Type B pancreatic cell (in vitro differentiated cells): ENCODE measurements around the gene ACOXL. TPM values are rescaled to one million over a fixed set of nuclear protein-coding genes. Genes with fewer than 3 reads are reported as not detected.

Experiments used
- DNase-seq: peaks from one replicate; pipeline ENCODE4 v3.0.0; 2021; ENCODE audit warnings: mixed read lengths; ENCODE audit not compliant: unreplicated experiment; ENCODE audit errors: extremely low spot score
- H3K27ac Mint-ChIP-seq: 2 replicates; pipeline ENCODE4 v1.8.0; 2021; ENCODE audit warnings: mild to moderate bottlenecking, mixed read lengths
- H3K27me3 Mint-ChIP-seq: 2 replicates; pipeline ENCODE4 v1.8.0; 2021; ENCODE audit warnings: mixed read lengths
- H3K36me3 Mint-ChIP-seq: 2 replicates; pipeline ENCODE4 v1.8.0; 2021; ENCODE audit warnings: mixed read lengths
- H3K4me1 Mint-ChIP-seq: one replicate; pipeline ENCODE4 v1.8.0; 2021; ENCODE audit warnings: mixed read lengths; ENCODE audit not compliant: unreplicated experiment
- H3K4me3 Mint-ChIP-seq: 2 replicates; pipeline ENCODE4 v1.8.0; 2021; ENCODE audit warnings: mild to moderate bottlenecking, mixed read lengths
- H3K9me3 Mint-ChIP-seq: 2 replicates; pipeline ENCODE4 v1.8.0; 2021; ENCODE audit warnings: mixed read lengths
- total RNA-seq: library from RNA; stranded (reverse); gene quantifications from 2 replicates; pipeline ENCODE4 v1.2.1, GENCODE V29; 2021; ENCODE audit warnings: low replicate concordance
- TF ChIP-seq, protein P1 (sequence below): fragments of 200-600 bp; sonication (generic); conservative IDR thresholded peaks from 2 replicates; pipeline ENCODE4 v1.5.0; 2021; ENCODE audit warnings: antibody characterized with exemption, mild to moderate bottlenecking

The ACOXL gene
- total RNA-seq, 1 donor from 2014 or later = 1.4 TPM

DNA sequence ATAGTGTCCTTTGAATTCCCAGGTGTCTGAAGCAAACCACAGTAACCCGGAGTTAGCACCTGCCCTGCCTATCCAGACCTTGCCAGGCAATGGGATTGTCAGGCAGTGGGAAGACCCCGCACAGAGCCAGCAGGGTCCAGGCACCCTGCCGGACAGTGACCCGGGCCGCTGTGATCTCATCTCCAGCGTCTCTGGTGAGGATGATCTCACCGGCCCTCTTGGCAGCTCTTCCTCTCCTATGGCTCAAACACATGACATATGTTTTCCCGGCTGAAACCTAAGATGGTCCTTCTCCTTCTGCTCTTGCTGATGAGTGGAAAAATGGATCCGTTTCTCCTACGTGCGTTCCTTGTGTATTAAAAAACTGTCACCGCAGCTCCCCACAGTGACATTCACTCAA lies 75.1 kb downstream of the ACOXL start:
- no peak for DNase-seq
- no peak overlapping the region for H3K27ac Mint-ChIP-seq
- H3K9me3 Mint-ChIP-seq = peaks cover 6% of the 10 kb centered on the region
- TF ChIP-seq, protein P1, sequence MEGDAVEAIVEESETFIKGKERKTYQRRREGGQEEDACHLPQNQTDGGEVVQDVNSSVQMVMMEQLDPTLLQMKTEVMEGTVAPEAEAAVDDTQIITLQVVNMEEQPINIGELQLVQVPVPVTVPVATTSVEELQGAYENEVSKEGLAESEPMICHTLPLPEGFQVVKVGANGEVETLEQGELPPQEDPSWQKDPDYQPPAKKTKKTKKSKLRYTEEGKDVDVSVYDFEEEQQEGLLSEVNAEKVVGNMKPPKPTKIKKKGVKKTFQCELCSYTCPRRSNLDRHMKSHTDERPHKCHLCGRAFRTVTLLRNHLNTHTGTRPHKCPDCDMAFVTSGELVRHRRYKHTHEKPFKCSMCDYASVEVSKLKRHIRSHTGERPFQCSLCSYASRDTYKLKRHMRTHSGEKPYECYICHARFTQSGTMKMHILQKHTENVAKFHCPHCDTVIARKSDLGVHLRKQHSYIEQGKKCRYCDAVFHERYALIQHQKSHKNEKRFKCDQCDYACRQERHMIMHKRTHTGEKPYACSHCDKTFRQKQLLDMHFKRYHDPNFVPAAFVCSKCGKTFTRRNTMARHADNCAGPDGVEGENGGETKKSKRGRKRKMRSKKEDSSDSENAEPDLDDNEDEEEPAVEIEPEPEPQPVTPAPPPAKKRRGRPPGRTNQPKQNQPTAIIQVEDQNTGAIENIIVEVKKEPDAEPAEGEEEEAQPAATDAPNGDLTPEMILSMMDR = no peak
- peaks cover 11% of the 10 kb centered on the region for H3K27me3 Mint-ChIP-seq
- peaks cover 5% of the 10 kb centered on the region for H3K36me3 Mint-ChIP-seq
- peaks cover 4% of the 10 kb centered on the region for H3K4me1 Mint-ChIP-seq
- no peak overlapping the region for H3K4me3 Mint-ChIP-seq

DNA sequence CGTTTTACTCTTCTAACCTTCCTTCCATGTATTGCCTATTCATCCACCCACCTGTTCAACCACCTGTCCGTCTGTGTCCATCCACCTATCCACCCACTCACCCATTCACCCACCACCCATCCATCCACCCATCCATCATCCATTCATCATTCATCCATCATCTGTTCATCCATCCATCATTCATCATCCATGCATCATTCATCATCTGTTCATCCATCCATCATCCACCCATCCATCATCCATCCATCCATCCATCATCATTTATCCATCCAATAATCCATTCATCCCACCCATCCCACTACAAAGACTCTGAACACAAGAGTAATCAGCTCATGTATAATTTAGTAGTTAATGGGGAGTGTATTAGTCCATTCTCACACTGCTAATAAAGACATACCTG lies 78.0 kb downstream of the ACOXL start:
- Mint-ChIP-seq H3K27me3 (peaks cover 8% of the 10 kb centered on the region), H3K9me3 (no peaks in the 10 kb centered on the region), H3K27ac (no peak overlapping the region), H3K4me3 (no peak overlapping the region), H3K36me3 (no peaks in the 10 kb centered on the region), H3K4me1 (peaks cover 4% of the 10 kb centered on the region)
- TF ChIP-seq, protein P1 = no peak
- no peak for DNase-seq

DNA sequence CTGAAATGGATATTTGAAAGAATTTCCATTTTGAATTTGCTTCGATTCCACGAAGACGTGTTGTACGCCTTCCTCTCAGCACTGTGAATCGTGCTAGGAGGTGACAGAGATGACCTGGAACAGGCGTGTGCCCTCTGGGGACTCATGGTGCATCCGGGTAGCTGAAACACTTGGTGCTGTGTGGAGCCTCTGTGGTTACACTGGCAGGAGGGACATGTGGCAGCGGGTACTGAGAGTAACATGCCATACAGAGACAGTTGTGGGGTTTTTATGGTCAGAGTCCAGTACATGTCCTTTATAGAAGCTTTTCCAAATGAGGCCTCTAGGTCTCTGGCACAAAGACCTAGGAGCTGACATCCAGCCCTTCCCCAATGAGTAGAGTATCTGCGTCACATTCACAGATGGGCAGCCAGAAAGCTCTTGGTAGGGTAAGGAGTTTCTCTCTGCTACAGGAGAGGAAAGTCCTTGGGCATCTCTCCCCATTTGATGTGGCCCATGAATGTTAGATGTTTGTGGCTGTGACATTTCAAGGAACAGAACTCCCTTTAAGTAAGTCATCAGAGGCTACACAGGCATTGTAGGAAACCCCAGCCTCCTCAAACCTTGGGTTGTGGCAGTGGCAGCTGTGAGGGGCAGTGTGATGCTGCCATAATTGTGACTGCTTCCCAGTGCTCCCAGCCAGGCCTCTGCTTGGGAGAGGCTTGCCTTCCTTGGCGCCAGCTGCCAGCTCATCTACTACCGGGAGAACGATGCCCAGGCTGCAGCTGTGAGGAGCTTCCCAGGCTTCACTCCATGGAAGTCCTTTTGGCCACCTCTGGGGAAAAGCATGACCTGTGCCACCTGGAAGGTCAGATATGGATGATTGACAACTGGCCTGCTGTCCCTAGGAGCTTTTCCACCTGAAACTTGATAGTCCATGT lies 80.6 kb downstream of the ACOXL start:
- Mint-ChIP-seq H3K27ac (no peak overlapping the region), H3K9me3 (no peaks in the 10 kb centered on the region), H3K4me1 (no peaks in the 10 kb centered on the region), H3K36me3 (no peaks in the 10 kb centered on the region), H3K4me3 (no peak overlapping the region), H3K27me3 (peaks cover 10% of the 10 kb centered on the region)
- TF ChIP-seq, protein P1 = no peak
- no peak for DNase-seq

DNA sequence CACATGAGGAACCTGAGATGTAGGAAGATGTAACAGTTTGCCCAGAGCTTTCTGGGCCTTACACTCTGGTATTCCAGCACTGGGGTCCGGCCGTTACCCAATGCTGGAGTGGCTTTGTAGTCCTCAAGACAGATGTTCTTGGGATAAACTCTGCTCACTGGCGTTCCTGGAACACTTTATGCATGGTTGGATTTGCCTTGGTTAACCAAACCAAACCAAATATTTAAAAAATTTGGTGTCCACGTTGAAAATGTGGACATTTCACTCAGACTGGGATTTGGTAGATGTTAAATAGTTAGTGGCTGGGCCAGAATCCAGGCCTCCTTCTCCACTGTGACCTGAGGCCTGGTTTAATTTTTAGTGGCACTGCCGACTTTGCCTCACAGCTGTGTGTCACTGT lies 81.5 kb downstream of the ACOXL start:
- no peak for DNase-seq
- peaks cover under 1% of the 10 kb centered on the region for H3K36me3 Mint-ChIP-seq
- no peak overlapping the region for H3K27ac Mint-ChIP-seq
- TF ChIP-seq, protein P1 = no peak
- H3K9me3 Mint-ChIP-seq = no peaks in the 10 kb centered on the region
- H3K4me1 Mint-ChIP-seq = no peaks in the 10 kb centered on the region
- H3K27me3 Mint-ChIP-seq = peaks cover 12% of the 10 kb centered on the region
- H3K4me3 Mint-ChIP-seq = no peak overlapping the region

DNA sequence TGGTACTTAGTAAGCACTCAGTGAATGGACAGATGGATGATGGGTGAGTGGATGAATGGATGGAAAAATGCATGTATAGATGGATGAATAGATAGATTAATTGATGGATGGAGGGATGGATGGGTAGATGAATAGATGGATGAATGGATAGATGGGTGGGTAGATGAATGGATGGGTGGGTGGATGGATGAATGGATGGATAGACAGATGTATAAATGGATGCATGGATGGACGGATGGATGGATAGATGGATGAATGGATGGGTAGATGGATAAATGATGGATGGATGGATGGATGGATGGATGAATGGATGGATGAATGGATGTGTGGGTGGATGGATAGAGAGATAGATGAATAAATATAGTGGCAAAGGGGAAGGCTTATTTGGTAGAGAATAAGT lies 83.6 kb downstream of the ACOXL start:
- TF ChIP-seq, protein P1 = no peak
- peaks cover 18% of the 10 kb centered on the region for H3K27me3 Mint-ChIP-seq
- H3K27ac Mint-ChIP-seq = no peak overlapping the region
- H3K36me3 Mint-ChIP-seq = peaks cover 6% of the 10 kb centered on the region
- DNase-seq = no peak
- no peak overlapping the region for H3K4me3 Mint-ChIP-seq
- no peaks in the 10 kb centered on the region for H3K9me3 Mint-ChIP-seq
- H3K4me1 Mint-ChIP-seq = no peaks in the 10 kb centered on the region
